Upper lobe of left lung (tissue), 6 donors: Measurements from ENCODE around the gene MYO1G. TPM values are rescaled to one million over a fixed set of nuclear protein-coding genes. Genes with fewer than 3 reads are reported as not detected.

ENCODE experiments used
- ATAC-seq, 2 donors: fragments of 200-7000 bp; cut with Tn5 transposase; one replicate each; pipeline ENCODE4 v1.9.1; 2022; ENCODE audit warnings: mild to moderate bottlenecking in 2 of 2, moderate library complexity in 2 of 2; ENCODE audit not compliant: low FRiP score in 2 of 2
- DNase-seq, 2 donors: peaks; one replicate each; pipeline ENCODE4 v3.0.0-alpha.2; 2019 to 2020
- H3K27ac ChIP-seq, 4 donors: fragments of 200-600 bp; sonication (generic); one replicate each; pipeline ENCODE4 v1.5.1; 2016 to 2019
- H3K27me3 ChIP-seq, 4 donors: fragments of 200-600 bp; sonication (generic); one replicate each; pipeline ENCODE4 v1.5.1; 2017 to 2019
- H3K36me3 ChIP-seq, 4 donors: fragments of 200-600 bp; sonication (generic); one replicate each; pipeline ENCODE4 v1.5.1; 2016 to 2019
- H3K4me1 ChIP-seq, 4 donors: fragments of 200-600 bp; sonication (generic); one replicate each; pipeline ENCODE4 v1.5.1; 2018 to 2019
- H3K4me3 ChIP-seq, 4 donors: fragments of 200-600 bp; sonication (generic); one replicate each; pipeline ENCODE4 v1.5.1; 2017 to 2019; ENCODE audit warnings: mild to moderate bottlenecking in 2 of 4, moderate library complexity in 1 of 4
- H3K9me3 ChIP-seq, 4 donors: fragments of 200-600 bp; sonication (generic); one replicate each; pipeline ENCODE4 v1.5.1; 2018 to 2019
- CTCF ChIP-seq, 6 experiments: fragments of 450-650 bp in 4 of 6; fragments of 200-600 bp in 2 of 6; sonication (generic) in 2 of 6; IDR thresholded peaks; one replicate each; pipeline ENCODE4 v1.5.1; 2016 to 2019; ENCODE audit warnings: antibody characterized with exemption in 6 of 6
- EP300 ChIP-seq, 4 donors: sonication (generic); formaldehyde crosslinking; IDR thresholded peaks; one replicate each; pipeline ENCODE4 v1.5.1; 2017; ENCODE audit warnings: antibody characterized with exemption in 4 of 4, control low read depth in 2 of 4
- POLR2A ChIP-seq, 4 donors: fragments of 450-650 bp; IDR thresholded peaks; one replicate each; pipeline ENCODE4 v1.5.1; 2016 to 2017; ENCODE audit warnings: antibody characterized with exemption in 4 of 4, mild to moderate bottlenecking in 2 of 4
- POLR2AphosphoS5 ChIP-seq, 2 donors: sonication (generic); formaldehyde crosslinking; IDR thresholded peaks; one replicate each; pipeline ENCODE4 v1.5.1; 2017; ENCODE audit warnings: antibody characterized with exemption in 2 of 2
- WGBS, 2 donors: methylation state at CpG; one replicate each; pipeline ENCODE4 v1.1.5; 2017 to 2018; 5-methylcytosine and 5-hydroxymethylcytosine counted together
- total RNA-seq, 6 donors: library from RNA; depleted of rRNA in 4 of 6; stranded (reverse); fragments of >200 nt in 4 of 6; gene quantifications; one replicate each; pipeline versions ENCODE4 v1.1.0 to v1.2.1, GENCODE V29; 2016 to 2021
- donor health status: DM: no; HTN: no; CAD: no; lungs with moderate emphysema.
- donor health status: DM: no; HTN: yes; CAD: no; lungs with severe emphysema.

MYO1G gene
- total RNA-seq, 6 donors from 2014 or later = 19.7 to 51.3 (median 38.0) TPM

DNA sequence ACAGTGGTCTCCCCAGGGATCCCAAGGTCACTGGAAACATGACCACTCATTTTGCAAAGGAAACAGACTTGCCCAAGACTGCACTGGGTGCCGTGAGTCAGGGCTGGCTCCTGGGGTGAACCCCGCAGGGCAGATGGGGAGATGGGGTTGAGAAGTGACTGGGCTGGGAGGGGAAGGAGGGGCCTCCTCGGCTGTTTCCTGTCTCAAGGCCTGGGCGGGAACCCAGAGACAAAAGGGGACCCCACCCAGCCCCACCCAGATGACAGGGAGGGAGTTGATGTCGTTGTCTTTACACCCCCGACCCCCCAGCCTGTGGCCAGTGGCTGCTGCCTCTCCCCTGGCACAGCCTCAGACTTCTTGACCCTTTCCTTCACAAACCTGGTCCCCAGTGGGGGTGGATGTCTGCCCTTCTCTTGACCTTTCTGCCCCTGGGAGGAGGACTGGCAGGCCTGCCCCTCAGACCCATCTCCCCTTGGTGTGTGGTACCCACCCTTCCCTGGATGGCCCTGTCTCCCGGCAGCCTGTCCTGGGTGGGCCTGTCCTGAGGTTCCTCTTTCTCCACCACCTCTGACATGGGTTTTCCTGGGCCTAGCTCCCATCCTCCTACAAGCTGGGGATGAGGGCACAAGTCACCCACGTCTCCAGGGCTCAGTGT is 1.4 kb downstream of the MYO1G start:
- H3K27me3 ChIP-seq = no peaks in the 10 kb centered on the region
- H3K4me3 ChIP-seq = peak overlapping the region in 3 of 4 donors; percentile 34 to 46 (median 38)
- no peaks in the 10 kb centered on the region for H3K9me3 ChIP-seq
- DNase-seq (peak; percentile 37 to 59), ATAC-seq (peak in 1 of 2 donors; percentile 29)
- peak overlapping the region; percentile 81 to 86 (median 82) for H3K27ac ChIP-seq
- TF ChIP-seq CTCF (IDR thresholded peaks at IDR 0.05) (no peak), POLR2A (IDR thresholded peaks at IDR 0.05) (no peak), EP300 (IDR thresholded peaks at IDR 0.05) (no peak), POLR2AphosphoS5 (IDR thresholded peaks at IDR 0.05) (no peak)
- WGBS, 2 donors = 38 to 54% methylated on average over 6 to 8 of the region's 8 CpGs
- H3K4me1 ChIP-seq = peaks cover 22 to 54% (median 51%) of the 10 kb centered on the region in 4 donors
- H3K36me3 ChIP-seq = peaks cover 0 to 32% (median 25%) of the 10 kb centered on the region in 4 donors

DNA sequence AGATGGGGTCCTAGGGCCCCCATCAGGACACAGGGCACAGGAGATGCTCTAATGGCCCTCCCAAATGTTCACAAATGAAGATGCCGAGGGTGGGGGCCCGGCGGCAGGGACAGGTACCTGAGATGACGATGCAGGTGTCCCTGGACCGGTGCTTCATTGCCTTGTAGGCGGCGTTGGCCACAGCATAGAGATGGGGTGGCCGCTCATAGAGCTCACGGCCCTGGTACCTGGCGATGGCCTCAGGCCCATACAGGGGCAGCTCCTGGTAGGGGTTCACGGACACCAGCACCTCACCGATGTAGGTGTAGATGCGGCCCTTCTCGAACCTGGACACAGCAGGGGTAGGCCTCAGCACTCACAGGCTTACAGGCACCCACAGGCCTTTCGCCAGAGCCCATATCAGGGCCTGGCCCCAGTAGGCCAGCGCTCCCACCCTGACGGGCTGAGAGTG is 2.0 kb downstream of the MYO1G start:
- H3K27ac ChIP-seq = peak overlapping the region in 2 of 4 donors; percentile 81
- H3K36me3 ChIP-seq = peaks cover 0 to 25% (median 20%) of the 10 kb centered on the region in 4 donors
- ATAC-seq (no peak), DNase-seq (peak in 1 of 2 donors; percentile 60)
- H3K27me3 ChIP-seq = no peaks in the 10 kb centered on the region
- H3K9me3 ChIP-seq = no peaks in the 10 kb centered on the region
- H3K4me1 ChIP-seq = peaks cover 22 to 52% (median 51%) of the 10 kb centered on the region in 4 donors
- peak overlapping the region in 3 of 4 donors; percentile 34 to 46 (median 38) for H3K4me3 ChIP-seq
- WGBS, 2 donors = 91% methylated on average over 17 of the region's 17 CpGs; no CpG with 5 or more reads in 1 of the 2 donors
- no peak for TF ChIP-seq CTCF (IDR thresholded peaks at IDR 0.05)
- no peak for TF ChIP-seq EP300 (IDR thresholded peaks at IDR 0.05)
- no peak for TF ChIP-seq POLR2AphosphoS5 (IDR thresholded peaks at IDR 0.05)
- no peak for TF ChIP-seq POLR2A (IDR thresholded peaks at IDR 0.05)

DNA sequence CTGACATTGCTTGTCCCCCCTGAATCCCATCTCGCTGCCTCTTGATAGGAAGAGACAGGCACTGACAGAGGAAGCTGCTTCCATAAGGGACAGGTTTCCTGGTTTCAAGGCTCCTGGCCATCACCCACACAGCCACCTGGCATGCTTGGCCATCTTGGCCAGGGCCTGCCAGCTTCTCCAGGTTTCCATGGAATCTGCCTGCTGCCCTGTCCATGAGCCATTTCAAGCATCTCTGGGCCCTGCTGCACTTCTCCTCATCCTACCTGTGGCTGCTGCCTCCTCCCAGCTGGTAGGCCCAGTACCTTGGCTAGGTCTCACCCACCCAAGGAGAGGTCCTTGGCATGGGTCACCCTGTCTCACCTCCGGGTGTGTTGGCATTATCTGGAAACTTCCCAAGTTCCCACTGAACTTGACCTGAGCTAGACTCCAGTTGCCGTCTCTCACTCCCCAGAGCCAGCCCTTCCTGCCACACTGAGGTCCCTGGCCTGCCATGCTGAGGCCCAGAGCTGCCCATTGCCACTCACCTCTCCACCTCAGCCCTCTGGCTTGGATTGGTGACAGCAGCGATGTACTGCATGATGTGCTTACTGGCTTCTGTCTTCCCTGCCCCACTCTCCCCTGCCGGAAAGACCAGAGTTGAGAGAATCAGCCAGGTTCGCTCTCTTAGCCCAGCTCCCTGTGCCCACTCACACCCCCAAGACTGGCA is 2.6 kb downstream of the MYO1G start:
- TF ChIP-seq POLR2A (IDR thresholded peaks at IDR 0.05) = no peak
- no peak for TF ChIP-seq CTCF (IDR thresholded peaks at IDR 0.05)
- no peak for TF ChIP-seq POLR2AphosphoS5 (IDR thresholded peaks at IDR 0.05)
- TF ChIP-seq EP300 (IDR thresholded peaks at IDR 0.05) = no peak
- Histone ChIP-seq H3K36me3 (peaks cover 0 to 24% (median 17%) of the 10 kb centered on the region in 4 donors), H3K4me1 (peaks cover 18 to 48% (median 47%) of the 10 kb centered on the region in 4 donors), H3K27me3 (no peaks in the 10 kb centered on the region), H3K4me3 (no peak overlapping the region), H3K9me3 (no peaks in the 10 kb centered on the region), H3K27ac (peak overlapping the region in 2 of 4 donors; percentile 81)
- 88 to 96% methylated on average over 4 to 6 of the region's 6 CpGs for WGBS, 2 donors
- DNase-seq (no peak), ATAC-seq (no peak)

GRCh38 chr7:44975331-44976039 is 3.3 kb downstream of the MYO1G start:
- H3K36me3 ChIP-seq = peaks cover 0 to 24% (median 17%) of the 10 kb centered on the region in 4 donors
- no peaks in the 10 kb centered on the region for H3K27me3 ChIP-seq
- H3K4me3 ChIP-seq = no peak overlapping the region
- ATAC-seq (no peak), DNase-seq (peak in 1 of 2 donors; percentile 30)
- no peak for TF ChIP-seq CTCF (IDR thresholded peaks at IDR 0.05)
- TF ChIP-seq POLR2A (IDR thresholded peaks at IDR 0.05) = no peak
- H3K9me3 ChIP-seq = no peaks in the 10 kb centered on the region
- WGBS, 2 donors = 93 to 98% methylated on average over 8 to 12 of the region's 12 CpGs
- peak overlapping the region in 1 of 4 donors; percentile 6 for H3K27ac ChIP-seq
- H3K4me1 ChIP-seq = peaks cover 13 to 41% (median 40%) of the 10 kb centered on the region in 4 donors
